IMR-90 (cell line): ENCODE measurements around the gene GATA3.

Experiments
- CHD1 ChIP-seq: IDR thresholded peaks from 2 replicates; pipeline ENCODE4 v1.6.1; 2012; ENCODE audit warnings: low read depth, low read length, improper control_type of control experiment
- MAFK ChIP-seq: IDR thresholded peaks from 2 replicates; pipeline ENCODE4 v1.6.1; 2012; ENCODE audit warnings: low read depth, low read length, improper control_type of control experiment
- MXI1 ChIP-seq: IDR thresholded peaks from 2 replicates; pipeline ENCODE4 v1.6.1; 2012; ENCODE audit warnings: low read depth, mild to moderate bottlenecking, low read length, moderate library complexity, borderline replicate concordance
- RCOR1 ChIP-seq: IDR thresholded peaks from 2 replicates; pipeline ENCODE4 v1.6.1; 2012; ENCODE audit warnings: mild to moderate bottlenecking, low read length, improper control_type of control experiment; ENCODE audit not compliant: insufficient replicate concordance
- TF ChIP-seq, protein P1 (sequence below): conservative IDR thresholded peaks from 2 replicates; pipeline ENCODE4 v1.5.1; 2012; ENCODE audit warnings: mild to moderate bottlenecking, low read depth, low read length, improper control_type of control experiment

DNA sequence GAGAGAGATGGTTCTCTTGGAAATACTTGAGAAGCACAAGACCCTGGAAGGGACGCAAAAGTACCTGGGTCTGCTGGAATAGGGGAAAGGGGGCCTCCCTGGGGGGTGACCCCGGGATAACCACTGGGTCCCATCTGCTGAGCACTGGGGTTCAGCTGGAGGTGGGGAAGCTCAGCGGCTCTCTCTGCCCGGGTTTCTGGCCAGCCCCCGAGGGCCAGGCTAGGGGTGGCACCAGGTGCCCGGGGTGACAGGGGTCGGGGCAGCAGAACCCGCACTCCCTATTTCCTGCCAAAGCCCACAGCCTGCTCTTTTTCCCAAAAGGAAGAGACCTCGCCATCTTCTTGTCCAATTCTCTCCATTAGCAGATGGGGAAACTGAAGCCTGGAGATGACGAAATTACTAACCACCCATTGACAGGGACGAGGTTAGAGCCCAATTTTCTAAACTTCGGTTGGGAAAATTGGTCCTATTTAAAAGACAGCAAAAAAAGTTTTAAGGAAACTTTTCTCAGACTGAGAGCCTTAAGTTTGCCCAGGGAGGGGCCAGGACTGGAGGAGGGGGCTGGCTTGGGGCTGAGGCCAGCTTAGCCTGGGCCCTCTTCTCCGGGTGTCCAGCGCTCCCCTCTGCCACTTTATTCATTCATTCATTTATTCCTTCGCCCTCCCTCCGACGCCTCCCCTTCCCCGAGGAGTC lies 17.8 kb upstream of the GATA3 start:
- TF ChIP-seq MXI1: no peak
- TF ChIP-seq, protein P1, sequence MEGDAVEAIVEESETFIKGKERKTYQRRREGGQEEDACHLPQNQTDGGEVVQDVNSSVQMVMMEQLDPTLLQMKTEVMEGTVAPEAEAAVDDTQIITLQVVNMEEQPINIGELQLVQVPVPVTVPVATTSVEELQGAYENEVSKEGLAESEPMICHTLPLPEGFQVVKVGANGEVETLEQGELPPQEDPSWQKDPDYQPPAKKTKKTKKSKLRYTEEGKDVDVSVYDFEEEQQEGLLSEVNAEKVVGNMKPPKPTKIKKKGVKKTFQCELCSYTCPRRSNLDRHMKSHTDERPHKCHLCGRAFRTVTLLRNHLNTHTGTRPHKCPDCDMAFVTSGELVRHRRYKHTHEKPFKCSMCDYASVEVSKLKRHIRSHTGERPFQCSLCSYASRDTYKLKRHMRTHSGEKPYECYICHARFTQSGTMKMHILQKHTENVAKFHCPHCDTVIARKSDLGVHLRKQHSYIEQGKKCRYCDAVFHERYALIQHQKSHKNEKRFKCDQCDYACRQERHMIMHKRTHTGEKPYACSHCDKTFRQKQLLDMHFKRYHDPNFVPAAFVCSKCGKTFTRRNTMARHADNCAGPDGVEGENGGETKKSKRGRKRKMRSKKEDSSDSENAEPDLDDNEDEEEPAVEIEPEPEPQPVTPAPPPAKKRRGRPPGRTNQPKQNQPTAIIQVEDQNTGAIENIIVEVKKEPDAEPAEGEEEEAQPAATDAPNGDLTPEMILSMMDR: no peak
- TF ChIP-seq RCOR1: no peak
- TF ChIP-seq MAFK: no peak
- no peak for TF ChIP-seq CHD1
